WTC11 (cell line): ENCODE measurements around the gene USP11. TPM values are rescaled to one million over a fixed set of nuclear protein-coding genes. Genes with fewer than 3 reads are reported as not detected.

Experiments
- ATAC-seq: fragments of 200-7000 bp; cut with Tn5 transposase; 2 replicates; pipeline ENCODE4 v1.10.0; 2021; ENCODE audit warnings: mild to moderate bottlenecking, moderate library complexity
- CTCF ChIA-PET: fragments of 300-600 bp; sonication (Branson Sonifier 250); formaldehyde crosslinking; loops from one replicate; lab custom pipeline; 2021; ENCODE audit warnings: antibody characterized with exemption; lab: Charles Lee
- POLR2A ChIA-PET: fragments of 350-600 bp; sonication (Branson Sonifier 250); formaldehyde crosslinking; loops from one replicate; lab custom pipeline; 2021; ENCODE audit warnings: antibody characterized with exemption; lab: Charles Lee
- DNase-seq: peaks from one replicate; pipeline ENCODE4 v3.0.0; 2021; ENCODE audit warnings: low spot score
- H3K27ac Mint-ChIP-seq: 2 replicates; pipeline ENCODE4 v1.8.0; 2021; ENCODE audit warnings: mixed read lengths
- H3K27me3 Mint-ChIP-seq: 2 replicates; pipeline ENCODE4 v1.8.0; 2021; ENCODE audit warnings: low read depth, mild to moderate bottlenecking, moderate library complexity, mixed read lengths
- H3K36me3 Mint-ChIP-seq: 2 replicates; pipeline ENCODE4 v1.8.0; 2021; ENCODE audit warnings: mixed read lengths
- H3K4me1 Mint-ChIP-seq: 2 replicates; pipeline ENCODE4 v1.8.0; 2022; ENCODE audit warnings: mixed read lengths
- H3K4me3 Mint-ChIP-seq: 2 replicates; pipeline ENCODE4 v1.8.0; 2021; ENCODE audit warnings: mild to moderate bottlenecking, moderate library complexity, mixed read lengths
- H3K9me3 Mint-ChIP-seq: 2 replicates; pipeline ENCODE4 v1.8.0; 2021; ENCODE audit warnings: mixed read lengths
- ETV6 ChIP-seq: sonication (generic); formaldehyde crosslinking; IDR thresholded peaks from 2 replicates; pipeline ENCODE4 v1.8.1; 2022; ENCODE audit warnings: mild to moderate bottlenecking, missing genetic modification reagents
- FOXP1 ChIP-seq: sonication (generic); formaldehyde crosslinking; IDR thresholded peaks from 2 replicates; pipeline ENCODE4 v1.8.0; 2022; ENCODE audit warnings: missing genetic modification reagents, mild to moderate bottlenecking, moderate library complexity, borderline replicate concordance
- GRHL2 ChIP-seq: fragments of 250-450 bp; sonication (Bioruptor Pico); IDR thresholded peaks from 2 replicates; pipeline ENCODE4 v1.8.0; 2022; ENCODE audit warnings: mild to moderate bottlenecking, moderate library complexity; ENCODE audit not compliant: insufficient replicate concordance, severe bottlenecking
- JUN ChIP-seq: sonication (generic); formaldehyde crosslinking; IDR thresholded peaks from 2 replicates; pipeline ENCODE4 v1.8.0; 2023; ENCODE audit warnings: mild to moderate bottlenecking, missing genetic modification reagents
- NFE2L1 ChIP-seq: sonication (generic); formaldehyde crosslinking; IDR thresholded peaks from 2 replicates; pipeline ENCODE4 v1.8.1; 2023; ENCODE audit warnings: missing genetic modification reagents
- NR2C2 ChIP-seq: sonication (generic); formaldehyde crosslinking; IDR thresholded peaks from 2 replicates; pipeline ENCODE4 v1.8.0; 2022; ENCODE audit warnings: mild to moderate bottlenecking, missing genetic modification reagents
- RELA ChIP-seq: sonication (generic); formaldehyde crosslinking; IDR thresholded peaks from 2 replicates; pipeline ENCODE4 v1.8.1; 2022; ENCODE audit warnings: missing genetic modification reagents, mild to moderate bottlenecking, borderline replicate concordance
- SP1 ChIP-seq: sonication (generic); formaldehyde crosslinking; conservative IDR thresholded peaks from 2 replicates; pipeline ENCODE4 v1.8.1; 2022; ENCODE audit warnings: missing genetic modification reagents
- TEAD4 ChIP-seq: sonication (generic); formaldehyde crosslinking; IDR thresholded peaks from 2 replicates; pipeline ENCODE4 v1.8.0; 2022; ENCODE audit warnings: mild to moderate bottlenecking, missing genetic modification reagents
- total RNA-seq: library from RNA; stranded (reverse); gene quantifications from 3 replicates; pipeline ENCODE4 v1.2.3, GENCODE V29; 2021
- TF ChIP-seq, protein P1 (sequence below): fragments of 250-450 bp; sonication (Bioruptor Pico); IDR thresholded peaks from 2 replicates; pipeline ENCODE4 v1.9.0; 2021; ENCODE audit warnings: moderate library complexity, mild to moderate bottlenecking, inconsistent platforms, borderline replicate concordance
- TF ChIP-seq, protein P2 (sequence below): sonication (generic); formaldehyde crosslinking; conservative IDR thresholded peaks from 2 replicates; pipeline ENCODE4 v1.8.1; 2022; ENCODE audit warnings: mild to moderate bottlenecking, missing genetic modification reagents
- TF ChIP-seq, protein P3 (sequence below): sonication (generic); formaldehyde crosslinking; IDR thresholded peaks from 2 replicates; pipeline ENCODE4 v1.8.0; 2022; ENCODE audit warnings: mild to moderate bottlenecking, missing genetic modification reagents
- TF ChIP-seq, protein P4 (sequence below): sonication (generic); formaldehyde crosslinking; IDR thresholded peaks from 2 replicates; pipeline ENCODE4 v1.8.0; 2022; ENCODE audit warnings: mild to moderate bottlenecking, missing genetic modification reagents
- TF ChIP-seq, protein P5 (sequence below): sonication (generic); formaldehyde crosslinking; IDR thresholded peaks from 2 replicates; pipeline ENCODE4 v1.8.0; 2023; ENCODE audit warnings: mild to moderate bottlenecking, missing genetic modification reagents
- TF ChIP-seq, protein P6 (sequence below): sonication (generic); formaldehyde crosslinking; IDR thresholded peaks from 2 replicates; pipeline ENCODE4 v1.8.1; 2023; ENCODE audit warnings: mild to moderate bottlenecking, missing genetic modification reagents
- TF ChIP-seq, protein P7 (sequence below): sonication (generic); formaldehyde crosslinking; IDR thresholded peaks from 2 replicates; pipeline ENCODE4 v1.8.1; 2022; ENCODE audit warnings: missing genetic modification reagents, borderline replicate concordance
- TF ChIP-seq, protein P8 (sequence below): sonication (generic); formaldehyde crosslinking; IDR thresholded peaks from 2 replicates; pipeline ENCODE4 v1.8.1; 2022; ENCODE audit warnings: mild to moderate bottlenecking, moderate library complexity, missing genetic modification reagents
- TF ChIP-seq, protein P9 (sequence below): fragments of 200-600 bp; IDR thresholded peaks from 2 replicates; pipeline ENCODE4 v1.8.0; 2022; ENCODE audit warnings: antibody characterized with exemption
- TF ChIP-seq, protein P10 (sequence below): sonication (generic); formaldehyde crosslinking; IDR thresholded peaks from 2 replicates; pipeline ENCODE4 v1.8.1; 2023; ENCODE audit warnings: mild to moderate bottlenecking, moderate library complexity, missing genetic modification reagents

USP11 gene
- total RNA-seq, 1 experiment from 2014 or later = 86.8 TPM

DNA sequence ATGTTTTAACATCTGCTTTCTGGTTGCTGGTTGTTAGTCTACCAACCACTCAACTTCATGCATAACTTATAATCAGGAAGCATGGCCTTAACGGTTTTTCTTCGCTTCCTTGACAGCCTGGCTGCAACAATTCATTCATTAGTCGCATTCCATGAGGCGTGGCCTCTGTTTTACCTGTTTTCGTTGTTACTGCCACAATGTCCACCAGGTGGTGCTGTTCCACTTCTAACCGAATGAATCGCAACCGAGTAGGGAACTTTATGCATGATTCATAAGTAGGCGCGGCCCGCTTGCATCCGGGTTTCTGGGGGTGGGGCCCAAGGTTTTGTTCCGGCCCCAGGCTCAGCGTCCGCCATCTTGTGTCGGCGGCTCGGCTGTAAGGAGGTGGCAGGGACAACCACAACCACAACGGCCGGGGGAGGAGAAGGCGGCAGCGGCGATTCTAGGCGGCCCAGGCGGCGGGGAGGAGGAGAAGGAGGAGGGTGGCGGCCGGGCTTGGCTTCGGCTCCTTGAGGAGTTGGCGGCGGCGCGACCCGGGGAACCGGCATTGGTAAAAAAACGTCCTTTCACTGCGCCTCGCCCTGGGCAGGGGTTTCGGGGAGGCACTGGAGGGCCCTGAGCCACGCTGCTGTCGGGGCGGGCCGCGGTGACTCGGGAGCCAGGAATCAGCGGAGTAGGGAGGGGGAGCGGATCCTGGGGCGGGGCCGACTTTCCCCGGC, 39.2 kb upstream of the USP11 start, which contains the start of gene UBA1:
Gene UBA1, plus strand, starts transcription at position 355 of the 719 bp plus-strand sequence. CDS start 4,974 bp downstream, outside the sequence.
- peaks cover 55% of the 10 kb centered on the region for H3K4me1 Mint-ChIP-seq
- ChIA-PET CTCF (interaction anchor here (0.9 to 1.4 kb wide), 3 partner anchors 191 to 330 kb away, joined by 3 to 4 read pairs (median 4); no protein-coding TSS in a partner anchor), POLR2A (no interaction called here)
- TF ChIP-seq SP1 (CRISPR knock-in tag) = 0 out of 2 replicates have a peak, but pooled peaks have one; percentile 25
- TF ChIP-seq, protein P1, sequence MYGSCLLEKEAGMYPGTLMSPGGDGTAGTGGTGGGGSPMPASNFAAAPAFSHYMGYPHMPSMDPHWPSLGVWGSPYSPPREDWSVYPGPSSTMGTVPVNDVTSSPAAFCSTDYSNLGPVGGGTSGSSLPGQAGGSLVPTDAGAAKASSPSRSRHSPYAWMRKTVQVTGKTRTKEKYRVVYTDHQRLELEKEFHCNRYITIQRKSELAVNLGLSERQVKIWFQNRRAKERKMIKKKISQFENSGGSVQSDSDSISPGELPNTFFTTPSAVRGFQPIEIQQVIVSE (CRISPR knock-in tag) = no peak
- TF ChIP-seq, protein P2, sequence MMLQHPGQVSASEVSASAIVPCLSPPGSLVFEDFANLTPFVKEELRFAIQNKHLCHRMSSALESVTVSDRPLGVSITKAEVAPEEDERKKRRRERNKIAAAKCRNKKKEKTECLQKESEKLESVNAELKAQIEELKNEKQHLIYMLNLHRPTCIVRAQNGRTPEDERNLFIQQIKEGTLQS = no peak
- TF ChIP-seq, protein P3, sequence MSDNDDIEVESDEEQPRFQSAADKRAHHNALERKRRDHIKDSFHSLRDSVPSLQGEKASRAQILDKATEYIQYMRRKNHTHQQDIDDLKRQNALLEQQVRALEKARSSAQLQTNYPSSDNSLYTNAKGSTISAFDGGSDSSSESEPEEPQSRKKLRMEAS (CRISPR knock-in tag) = 0 out of 2 replicates have a peak, but pooled peaks have one; percentile 13
- 0 out of 2 replicates have a peak, but pooled peaks have one; percentile 34 for TF ChIP-seq FOXP1 (CRISPR knock-in tag)
- TF ChIP-seq, protein P4, sequence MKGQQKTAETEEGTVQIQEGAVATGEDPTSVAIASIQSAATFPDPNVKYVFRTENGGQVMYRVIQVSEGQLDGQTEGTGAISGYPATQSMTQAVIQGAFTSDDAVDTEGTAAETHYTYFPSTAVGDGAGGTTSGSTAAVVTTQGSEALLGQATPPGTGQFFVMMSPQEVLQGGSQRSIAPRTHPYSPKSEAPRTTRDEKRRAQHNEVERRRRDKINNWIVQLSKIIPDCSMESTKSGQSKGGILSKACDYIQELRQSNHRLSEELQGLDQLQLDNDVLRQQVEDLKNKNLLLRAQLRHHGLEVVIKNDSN (CRISPR knock-in tag) = no peak
- TF ChIP-seq, protein P5, sequence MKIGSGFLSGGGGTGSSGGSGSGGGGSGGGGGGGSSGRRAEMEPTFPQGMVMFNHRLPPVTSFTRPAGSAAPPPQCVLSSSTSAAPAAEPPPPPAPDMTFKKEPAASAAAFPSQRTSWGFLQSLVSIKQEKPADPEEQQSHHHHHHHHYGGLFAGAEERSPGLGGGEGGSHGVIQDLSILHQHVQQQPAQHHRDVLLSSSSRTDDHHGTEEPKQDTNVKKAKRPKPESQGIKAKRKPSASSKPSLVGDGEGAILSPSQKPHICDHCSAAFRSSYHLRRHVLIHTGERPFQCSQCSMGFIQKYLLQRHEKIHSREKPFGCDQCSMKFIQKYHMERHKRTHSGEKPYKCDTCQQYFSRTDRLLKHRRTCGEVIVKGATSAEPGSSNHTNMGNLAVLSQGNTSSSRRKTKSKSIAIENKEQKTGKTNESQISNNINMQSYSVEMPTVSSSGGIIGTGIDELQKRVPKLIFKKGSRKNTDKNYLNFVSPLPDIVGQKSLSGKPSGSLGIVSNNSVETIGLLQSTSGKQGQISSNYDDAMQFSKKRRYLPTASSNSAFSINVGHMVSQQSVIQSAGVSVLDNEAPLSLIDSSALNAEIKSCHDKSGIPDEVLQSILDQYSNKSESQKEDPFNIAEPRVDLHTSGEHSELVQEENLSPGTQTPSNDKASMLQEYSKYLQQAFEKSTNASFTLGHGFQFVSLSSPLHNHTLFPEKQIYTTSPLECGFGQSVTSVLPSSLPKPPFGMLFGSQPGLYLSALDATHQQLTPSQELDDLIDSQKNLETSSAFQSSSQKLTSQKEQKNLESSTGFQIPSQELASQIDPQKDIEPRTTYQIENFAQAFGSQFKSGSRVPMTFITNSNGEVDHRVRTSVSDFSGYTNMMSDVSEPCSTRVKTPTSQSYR (CRISPR knock-in tag) = no peak
- TF ChIP-seq, protein P6, sequence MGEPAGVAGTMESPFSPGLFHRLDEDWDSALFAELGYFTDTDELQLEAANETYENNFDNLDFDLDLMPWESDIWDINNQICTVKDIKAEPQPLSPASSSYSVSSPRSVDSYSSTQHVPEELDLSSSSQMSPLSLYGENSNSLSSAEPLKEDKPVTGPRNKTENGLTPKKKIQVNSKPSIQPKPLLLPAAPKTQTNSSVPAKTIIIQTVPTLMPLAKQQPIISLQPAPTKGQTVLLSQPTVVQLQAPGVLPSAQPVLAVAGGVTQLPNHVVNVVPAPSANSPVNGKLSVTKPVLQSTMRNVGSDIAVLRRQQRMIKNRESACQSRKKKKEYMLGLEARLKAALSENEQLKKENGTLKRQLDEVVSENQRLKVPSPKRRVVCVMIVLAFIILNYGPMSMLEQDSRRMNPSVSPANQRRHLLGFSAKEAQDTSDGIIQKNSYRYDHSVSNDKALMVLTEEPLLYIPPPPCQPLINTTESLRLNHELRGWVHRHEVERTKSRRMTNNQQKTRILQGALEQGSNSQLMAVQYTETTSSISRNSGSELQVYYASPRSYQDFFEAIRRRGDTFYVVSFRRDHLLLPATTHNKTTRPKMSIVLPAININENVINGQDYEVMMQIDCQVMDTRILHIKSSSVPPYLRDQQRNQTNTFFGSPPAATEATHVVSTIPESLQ = no peak
- TF ChIP-seq NR2C2 (CRISPR knock-in tag) = no peak
- TF ChIP-seq, protein P7, sequence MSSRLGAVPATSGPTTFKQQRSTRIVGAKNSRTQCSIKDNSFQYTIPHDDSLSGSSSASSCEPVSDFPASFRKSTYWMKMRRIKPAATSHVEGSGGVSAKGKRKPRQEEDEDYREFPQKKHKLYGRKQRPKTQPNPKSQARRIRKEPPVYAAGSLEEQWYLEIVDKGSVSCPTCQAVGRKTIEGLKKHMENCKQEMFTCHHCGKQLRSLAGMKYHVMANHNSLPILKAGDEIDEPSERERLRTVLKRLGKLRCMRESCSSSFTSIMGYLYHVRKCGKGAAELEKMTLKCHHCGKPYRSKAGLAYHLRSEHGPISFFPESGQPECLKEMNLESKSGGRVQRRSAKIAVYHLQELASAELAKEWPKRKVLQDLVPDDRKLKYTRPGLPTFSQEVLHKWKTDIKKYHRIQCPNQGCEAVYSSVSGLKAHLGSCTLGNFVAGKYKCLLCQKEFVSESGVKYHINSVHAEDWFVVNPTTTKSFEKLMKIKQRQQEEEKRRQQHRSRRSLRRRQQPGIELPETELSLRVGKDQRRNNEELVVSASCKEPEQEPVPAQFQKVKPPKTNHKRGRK (CRISPR knock-in tag) = no peak
- TF ChIP-seq, protein P8, sequence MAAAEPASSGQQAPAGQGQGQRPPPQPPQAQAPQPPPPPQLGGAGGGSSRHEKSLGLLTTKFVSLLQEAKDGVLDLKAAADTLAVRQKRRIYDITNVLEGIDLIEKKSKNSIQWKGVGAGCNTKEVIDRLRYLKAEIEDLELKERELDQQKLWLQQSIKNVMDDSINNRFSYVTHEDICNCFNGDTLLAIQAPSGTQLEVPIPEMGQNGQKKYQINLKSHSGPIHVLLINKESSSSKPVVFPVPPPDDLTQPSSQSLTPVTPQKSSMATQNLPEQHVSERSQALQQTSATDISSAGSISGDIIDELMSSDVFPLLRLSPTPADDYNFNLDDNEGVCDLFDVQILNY = 0 out of 2 replicates have a peak, but pooled peaks have one; percentile 21
- no peak for TF ChIP-seq RELA (CRISPR knock-in tag)
- TF ChIP-seq, protein P9, sequence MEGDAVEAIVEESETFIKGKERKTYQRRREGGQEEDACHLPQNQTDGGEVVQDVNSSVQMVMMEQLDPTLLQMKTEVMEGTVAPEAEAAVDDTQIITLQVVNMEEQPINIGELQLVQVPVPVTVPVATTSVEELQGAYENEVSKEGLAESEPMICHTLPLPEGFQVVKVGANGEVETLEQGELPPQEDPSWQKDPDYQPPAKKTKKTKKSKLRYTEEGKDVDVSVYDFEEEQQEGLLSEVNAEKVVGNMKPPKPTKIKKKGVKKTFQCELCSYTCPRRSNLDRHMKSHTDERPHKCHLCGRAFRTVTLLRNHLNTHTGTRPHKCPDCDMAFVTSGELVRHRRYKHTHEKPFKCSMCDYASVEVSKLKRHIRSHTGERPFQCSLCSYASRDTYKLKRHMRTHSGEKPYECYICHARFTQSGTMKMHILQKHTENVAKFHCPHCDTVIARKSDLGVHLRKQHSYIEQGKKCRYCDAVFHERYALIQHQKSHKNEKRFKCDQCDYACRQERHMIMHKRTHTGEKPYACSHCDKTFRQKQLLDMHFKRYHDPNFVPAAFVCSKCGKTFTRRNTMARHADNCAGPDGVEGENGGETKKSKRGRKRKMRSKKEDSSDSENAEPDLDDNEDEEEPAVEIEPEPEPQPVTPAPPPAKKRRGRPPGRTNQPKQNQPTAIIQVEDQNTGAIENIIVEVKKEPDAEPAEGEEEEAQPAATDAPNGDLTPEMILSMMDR = peak; percentile 57
- no peak for TF ChIP-seq ETV6
- TF ChIP-seq JUN (CRISPR knock-in tag) = no peak
- TF ChIP-seq GRHL2 = no peak
- TF ChIP-seq TEAD4 (CRISPR knock-in tag) = no peak
- no peak for TF ChIP-seq NFE2L1 (CRISPR knock-in tag)
- TF ChIP-seq, protein P10, sequence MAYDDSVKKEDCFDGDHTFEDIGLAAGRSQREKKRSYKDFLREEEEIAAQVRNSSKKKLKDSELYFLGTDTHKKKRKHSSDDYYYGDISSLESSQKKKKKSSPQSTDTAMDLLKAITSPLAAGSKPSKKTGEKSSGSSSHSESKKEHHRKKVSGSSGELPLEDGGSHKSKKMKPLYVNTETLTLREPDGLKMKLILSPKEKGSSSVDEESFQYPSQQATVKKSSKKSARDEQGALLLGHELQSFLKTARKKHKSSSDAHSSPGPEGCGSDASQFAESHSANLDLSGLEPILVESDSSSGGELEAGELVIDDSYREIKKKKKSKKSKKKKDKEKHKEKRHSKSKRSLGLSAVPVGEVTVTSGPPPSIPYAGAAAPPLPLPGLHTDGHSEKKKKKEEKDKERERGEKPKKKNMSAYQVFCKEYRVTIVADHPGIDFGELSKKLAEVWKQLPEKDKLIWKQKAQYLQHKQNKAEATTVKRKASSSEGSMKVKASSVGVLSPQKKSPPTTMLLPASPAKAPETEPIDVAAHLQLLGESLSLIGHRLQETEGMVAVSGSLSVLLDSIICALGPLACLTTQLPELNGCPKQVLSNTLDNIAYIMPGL (CRISPR knock-in tag) = no peak

More for the DNA sequence above, 39.2 kb upstream of the USP11 start, which contains the start of gene UBA1:
- DNase-seq = peak; percentile 93
- Mint-ChIP-seq H3K36me3 (peaks cover 12% of the 10 kb centered on the region), H3K27ac (peak within 1 kb of the TSS; percentile 90), H3K27me3 (no peaks in the 10 kb centered on the region), H3K9me3 (no peaks in the 10 kb centered on the region), H3K4me3 (peak within 1 kb of the TSS; percentile 92)
- peak; percentile 49 for ATAC-seq
